ENCODE data around the gene AOPEP.

AOPEP gene

DNA sequence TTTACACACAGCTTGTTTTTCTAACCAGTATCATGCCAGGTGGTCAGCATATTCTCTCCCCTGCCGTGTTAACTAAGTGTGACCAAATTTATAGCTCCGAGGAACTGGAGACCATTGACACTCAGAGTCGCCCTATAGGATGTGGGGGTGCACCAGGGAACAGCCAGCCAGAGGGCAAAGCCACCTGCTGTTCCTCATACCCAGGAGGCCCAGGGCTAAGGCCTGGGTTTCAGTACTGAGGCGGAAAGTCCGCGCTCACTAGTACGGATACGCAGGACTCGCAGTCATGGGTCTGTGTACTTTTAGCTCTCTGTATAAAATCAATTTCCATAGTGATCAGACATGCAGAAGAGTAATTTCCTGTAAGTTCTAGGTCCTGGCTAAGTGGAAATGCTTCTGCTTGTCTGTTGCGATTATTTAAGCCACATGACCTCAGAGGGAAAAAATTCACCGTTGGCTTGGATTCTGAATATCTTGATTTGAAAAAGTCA is 247.0 kb downstream of the AOPEP start:
- TF ChIP-seq TAF1 (IDR thresholded peaks at IDR 0.05; ENCODE audit: low read depth) (no peak), FOXM1 (IDR thresholded peaks at IDR 0.05; ENCODE audit: borderline replicate concordance, low read depth) (0 out of 2 replicates have a peak, but pooled peaks have one; percentile 13), EP300 (IDR thresholded peaks at IDR 0.05; ENCODE audit: borderline replicate concordance) (no peak)

- no peak for TF ChIP-seq CEBPB (IDR thresholded peaks at IDR 0.05)
- TF ChIP-seq, protein P1, sequence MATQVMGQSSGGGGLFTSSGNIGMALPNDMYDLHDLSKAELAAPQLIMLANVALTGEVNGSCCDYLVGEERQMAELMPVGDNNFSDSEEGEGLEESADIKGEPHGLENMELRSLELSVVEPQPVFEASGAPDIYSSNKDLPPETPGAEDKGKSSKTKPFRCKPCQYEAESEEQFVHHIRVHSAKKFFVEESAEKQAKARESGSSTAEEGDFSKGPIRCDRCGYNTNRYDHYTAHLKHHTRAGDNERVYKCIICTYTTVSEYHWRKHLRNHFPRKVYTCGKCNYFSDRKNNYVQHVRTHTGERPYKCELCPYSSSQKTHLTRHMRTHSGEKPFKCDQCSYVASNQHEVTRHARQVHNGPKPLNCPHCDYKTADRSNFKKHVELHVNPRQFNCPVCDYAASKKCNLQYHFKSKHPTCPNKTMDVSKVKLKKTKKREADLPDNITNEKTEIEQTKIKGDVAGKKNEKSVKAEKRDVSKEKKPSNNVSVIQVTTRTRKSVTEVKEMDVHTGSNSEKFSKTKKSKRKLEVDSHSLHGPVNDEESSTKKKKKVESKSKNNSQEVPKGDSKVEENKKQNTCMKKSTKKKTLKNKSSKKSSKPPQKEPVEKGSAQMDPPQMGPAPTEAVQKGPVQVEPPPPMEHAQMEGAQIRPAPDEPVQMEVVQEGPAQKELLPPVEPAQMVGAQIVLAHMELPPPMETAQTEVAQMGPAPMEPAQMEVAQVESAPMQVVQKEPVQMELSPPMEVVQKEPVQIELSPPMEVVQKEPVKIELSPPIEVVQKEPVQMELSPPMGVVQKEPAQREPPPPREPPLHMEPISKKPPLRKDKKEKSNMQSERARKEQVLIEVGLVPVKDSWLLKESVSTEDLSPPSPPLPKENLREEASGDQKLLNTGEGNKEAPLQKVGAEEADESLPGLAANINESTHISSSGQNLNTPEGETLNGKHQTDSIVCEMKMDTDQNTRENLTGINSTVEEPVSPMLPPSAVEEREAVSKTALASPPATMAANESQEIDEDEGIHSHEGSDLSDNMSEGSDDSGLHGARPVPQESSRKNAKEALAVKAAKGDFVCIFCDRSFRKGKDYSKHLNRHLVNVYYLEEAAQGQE (IDR thresholded peaks at IDR 0.05; ENCODE audit: low read depth) = no peak
- TF ChIP-seq, protein P2, sequence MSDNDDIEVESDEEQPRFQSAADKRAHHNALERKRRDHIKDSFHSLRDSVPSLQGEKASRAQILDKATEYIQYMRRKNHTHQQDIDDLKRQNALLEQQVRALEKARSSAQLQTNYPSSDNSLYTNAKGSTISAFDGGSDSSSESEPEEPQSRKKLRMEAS (IDR thresholded peaks at IDR 0.05) = no peak
- TF ChIP-seq TAF1 (IDR thresholded peaks at IDR 0.05; ENCODE audit: low read depth) = no peak
- no peak for TF ChIP-seq NFIC (IDR thresholded peaks at IDR 0.05)
- no peak for TF ChIP-seq FOXM1 (IDR thresholded peaks at IDR 0.05; ENCODE audit: borderline replicate concordance, low read depth)
- TF ChIP-seq TCF12 (IDR thresholded peaks at IDR 0.05; ENCODE audit: low read depth) = no peak
- TF ChIP-seq ZBTB7A (IDR thresholded peaks at IDR 0.05; ENCODE audit: low read depth) = no peak
- no peak for TF ChIP-seq EP300 (IDR thresholded peaks at IDR 0.05; ENCODE audit: borderline replicate concordance)
- no peak for TF ChIP-seq CREB1 (IDR thresholded peaks at IDR 0.05; ENCODE audit: low read depth)
- no peak for TF ChIP-seq YY1 (IDR thresholded peaks at IDR 0.05; ENCODE audit: low read depth)
- no peak for TF ChIP-seq EGR1 (IDR thresholded peaks at IDR 0.05)
- TF ChIP-seq USF1 (IDR thresholded peaks at IDR 0.05) = no peak
- no peak for TF ChIP-seq TEAD4 (IDR thresholded peaks at IDR 0.05)
- TF ChIP-seq RAD21 (IDR thresholded peaks at IDR 0.05; ENCODE audit: low read depth) = no peak
These were observed 247.8 kb downstream of the AOPEP start for GRCh38 chr9:94974154-94974879.

DNA sequence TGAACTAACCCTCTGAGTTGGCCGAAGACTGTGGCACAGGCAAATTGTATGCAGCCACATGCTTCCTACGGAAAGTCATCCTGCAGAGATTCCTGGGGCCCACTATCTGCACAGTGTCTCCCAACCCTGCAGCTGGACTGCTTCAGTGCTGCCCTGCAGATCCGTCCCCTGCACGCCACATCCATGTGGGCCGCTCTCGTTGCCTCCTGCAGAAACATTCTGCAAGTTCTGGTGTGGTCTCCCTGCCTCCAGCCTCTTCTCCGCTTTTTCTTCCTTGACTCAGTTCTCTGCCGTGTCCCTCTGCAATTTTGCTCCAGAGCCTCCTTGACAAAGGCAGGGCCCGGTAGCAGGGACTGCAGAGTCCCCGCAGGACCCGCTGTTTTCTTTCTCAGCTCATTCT is 249.0 kb downstream of the AOPEP start:
- TF ChIP-seq, protein P2 (IDR thresholded peaks at IDR 0.05) = no peak
- TF ChIP-seq TAF1 (IDR thresholded peaks at IDR 0.05; ENCODE audit: low read depth) (no peak), EGR1 (IDR thresholded peaks at IDR 0.05) (no peak), EP300 (IDR thresholded peaks at IDR 0.05; ENCODE audit: borderline replicate concordance) (no peak), TCF12 (IDR thresholded peaks at IDR 0.05; ENCODE audit: low read depth) (no peak), RAD21 (IDR thresholded peaks at IDR 0.05; ENCODE audit: low read depth) (no peak), YY1 (IDR thresholded peaks at IDR 0.05; ENCODE audit: low read depth) (no peak)
- TF ChIP-seq, protein P1 (IDR thresholded peaks at IDR 0.05; ENCODE audit: low read depth) = no peak

GRCh38 chr9:94976077-94976476 is 249.6 kb downstream of the AOPEP start:
- no peak for TF ChIP-seq CREB1 (IDR thresholded peaks at IDR 0.05; ENCODE audit: low read depth)
- TF ChIP-seq EP300 (IDR thresholded peaks at IDR 0.05; ENCODE audit: borderline replicate concordance) = no peak
- no peak for TF ChIP-seq USF1 (IDR thresholded peaks at IDR 0.05)
- TF ChIP-seq CEBPB (IDR thresholded peaks at IDR 0.05) = no peak
- no peak for TF ChIP-seq ZBTB7A (IDR thresholded peaks at IDR 0.05; ENCODE audit: low read depth)
- TF ChIP-seq TAF1 (IDR thresholded peaks at IDR 0.05; ENCODE audit: low read depth) = no peak
- no peak for TF ChIP-seq TEAD4 (IDR thresholded peaks at IDR 0.05)
- TF ChIP-seq NFIC (IDR thresholded peaks at IDR 0.05) = no peak
- TF ChIP-seq RAD21 (IDR thresholded peaks at IDR 0.05; ENCODE audit: low read depth) = no peak
- TF ChIP-seq TCF12 (IDR thresholded peaks at IDR 0.05; ENCODE audit: low read depth) = no peak
- TF ChIP-seq, protein P1 (IDR thresholded peaks at IDR 0.05; ENCODE audit: low read depth) = no peak
- no peak for TF ChIP-seq EGR1 (IDR thresholded peaks at IDR 0.05)
- TF ChIP-seq YY1 (IDR thresholded peaks at IDR 0.05; ENCODE audit: low read depth) = no peak
- no peak for TF ChIP-seq FOXM1 (IDR thresholded peaks at IDR 0.05; ENCODE audit: borderline replicate concordance, low read depth)
- TF ChIP-seq, protein P2 (IDR thresholded peaks at IDR 0.05) = no peak
